ENCODE data around the gene SREBF1.

Gene SREBF1

DNA sequence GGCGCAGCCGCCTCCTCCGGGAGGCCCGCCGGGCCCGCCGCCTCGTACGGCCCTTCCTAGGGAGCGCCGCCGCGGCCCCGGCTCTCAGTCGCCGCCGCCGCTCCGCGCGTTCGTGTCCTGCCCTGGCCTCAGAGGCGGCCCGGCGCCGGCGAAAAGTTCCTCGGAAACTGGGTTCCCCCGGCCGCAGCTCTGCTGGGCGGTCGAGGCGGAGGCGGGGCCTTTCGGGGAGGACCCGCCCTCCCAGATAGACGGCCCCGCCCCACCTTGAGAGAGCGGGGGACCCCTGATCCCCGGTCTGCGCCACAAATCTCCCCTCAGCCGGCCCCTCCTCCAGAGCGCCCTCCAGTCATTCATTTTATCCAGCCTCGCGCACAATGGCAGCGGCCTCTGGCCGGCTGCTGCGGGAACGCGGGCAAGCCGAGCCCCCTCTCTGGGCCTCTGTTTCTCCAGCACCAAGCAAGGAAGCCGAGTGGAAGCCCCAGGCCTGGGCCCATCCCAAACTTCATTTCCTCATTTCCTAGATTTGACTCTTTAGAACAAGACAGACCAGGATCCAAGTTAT lies at the start of gene SREBF1:
SREBF1 (minus strand) TSS at position 169 of the 562 bp plus-strand sequence. CDS start 169 bp downstream, outside the sequence.
- POLR2A ChIA-PET = interaction anchor here (0.6 to 8.1 kb wide), 44 partner anchors 15 to 460 kb away, joined by 3 to 369 read pairs (median 6); partner anchors contain the start of genes ALKBH5, DRC3, PEMT and RAI1
- CTCF ChIA-PET = interaction anchor here (0.6 to 1.4 kb wide), 3 partner anchors 9 to 82 kb away, joined by 3 to 4 read pairs (median 3); no protein-coding TSS in a partner anchor
- DNase-seq (ENCODE audit: extremely low spot score) = peak; percentile 46
- 0 out of 2 replicates have a peak, but pooled peaks have one; percentile 13 for TF ChIP-seq L3MBTL2 (conservative IDR thresholded peaks at IDR 0.05)
- no peak for TF ChIP-seq SP1 (IDR thresholded peaks at IDR 0.05)
- no peak for TF ChIP-seq FOXA1 (IDR thresholded peaks at IDR 0.05)

GRCh38 chr17:17886226-17886625 lies 49.4 kb upstream of the SREBF1 start:
- POLR2A ChIA-PET = interaction anchor here (1.4 kb wide), 1 partner anchor 10 kb away, joined by 3 read pairs; no protein-coding TSS in a partner anchor
- CTCF ChIA-PET = no interaction called here

GRCh38 chr17:17884391-17885357 lies 47.9 kb upstream of the SREBF1 start:
- ChIA-PET POLR2A (interaction anchor here (2.2 kb wide), 1 partner anchor 48 kb away, joined by 11 read pairs; the partner anchor contains the start of gene SREBF1), CTCF (interaction anchor here (0.6 to 1.9 kb wide), 5 partner anchors 8 to 73 kb away, joined by 3 to 7 read pairs (median 4); no protein-coding TSS in a partner anchor)
- TF ChIP-seq L3MBTL2 (conservative IDR thresholded peaks at IDR 0.05) (no peak), FOXA1 (IDR thresholded peaks at IDR 0.05) (no peak), FOXM1 (IDR thresholded peaks at IDR 0.05; ENCODE audit: borderline replicate concordance) (no peak), PKNOX1 (IDR thresholded peaks at IDR 0.05) (no peak), BHLHE40 (IDR thresholded peaks at IDR 0.05; ENCODE audit: borderline replicate concordance) (no peak), HDGF (IDR thresholded peaks at IDR 0.05; ENCODE audit: borderline replicate concordance) (no peak), ARNT (IDR thresholded peaks at IDR 0.05) (no peak), SUZ12 (IDR thresholded peaks at IDR 0.05) (no peak), TARDBP (IDR thresholded peaks at IDR 0.05) (no peak), LEF1 (IDR thresholded peaks at IDR 0.05; ENCODE audit: borderline replicate concordance) (no peak), FOXK2 (IDR thresholded peaks at IDR 0.05) (no peak), SP1 (IDR thresholded peaks at IDR 0.05) (no peak), ELF4 (IDR thresholded peaks at IDR 0.05) (no peak), ZNF384 (IDR thresholded peaks at IDR 0.05) (no peak), NFRKB (IDR thresholded peaks at IDR 0.05) (no peak), CTBP1 (IDR thresholded peaks at IDR 0.05; ENCODE audit: borderline replicate concordance) (no peak)
- DNase-seq (ENCODE audit: extremely low spot score) = peak; percentile 28

More at GRCh38 chr17:17886226-17886625, 49.4 kb upstream of the SREBF1 start:
- no peak for TF ChIP-seq SUZ12 (IDR thresholded peaks at IDR 0.05)
- no peak for TF ChIP-seq FOXM1 (IDR thresholded peaks at IDR 0.05; ENCODE audit: borderline replicate concordance)
- no peak for TF ChIP-seq BHLHE40 (IDR thresholded peaks at IDR 0.05; ENCODE audit: borderline replicate concordance)
- TF ChIP-seq FOXK2 (IDR thresholded peaks at IDR 0.05) = no peak
- TF ChIP-seq HDGF (IDR thresholded peaks at IDR 0.05; ENCODE audit: borderline replicate concordance) = no peak
- no peak for TF ChIP-seq ELF4 (IDR thresholded peaks at IDR 0.05)
- TF ChIP-seq L3MBTL2 (conservative IDR thresholded peaks at IDR 0.05) = no peak
- no peak for TF ChIP-seq SP1 (IDR thresholded peaks at IDR 0.05)
- DNase-seq (ENCODE audit: extremely low spot score) = no peak

DNA sequence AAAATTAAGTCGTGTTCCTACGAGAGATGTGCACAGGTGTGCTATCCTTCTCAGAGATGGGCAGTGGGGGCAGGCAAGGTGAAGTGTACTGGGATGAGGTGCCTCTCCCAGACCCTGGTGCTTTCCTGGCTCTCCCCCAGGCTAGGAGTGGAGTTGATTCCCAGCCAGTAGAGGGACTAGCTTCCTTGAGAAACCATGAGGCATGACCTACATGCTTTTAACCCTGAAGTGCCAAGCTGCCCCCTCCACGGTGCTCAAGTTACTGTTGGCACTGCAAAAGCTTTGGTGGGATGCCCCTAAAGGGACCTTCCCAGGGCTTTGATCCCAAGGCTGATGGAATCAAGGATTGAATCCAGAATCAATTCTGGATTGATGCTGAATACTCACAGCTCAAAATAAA lies 47.0 kb upstream of the SREBF1 start:
- TF ChIP-seq LEF1 (IDR thresholded peaks at IDR 0.05; ENCODE audit: borderline replicate concordance) (no peak), ARNT (IDR thresholded peaks at IDR 0.05) (no peak), SUZ12 (IDR thresholded peaks at IDR 0.05) (no peak), L3MBTL2 (conservative IDR thresholded peaks at IDR 0.05) (no peak), CTBP1 (IDR thresholded peaks at IDR 0.05; ENCODE audit: borderline replicate concordance) (no peak), BHLHE40 (IDR thresholded peaks at IDR 0.05; ENCODE audit: borderline replicate concordance) (no peak), TARDBP (IDR thresholded peaks at IDR 0.05) (no peak), NFRKB (IDR thresholded peaks at IDR 0.05) (no peak), FOXA1 (IDR thresholded peaks at IDR 0.05) (no peak), PKNOX1 (IDR thresholded peaks at IDR 0.05) (no peak), SP1 (IDR thresholded peaks at IDR 0.05) (no peak), ELF4 (IDR thresholded peaks at IDR 0.05) (no peak)
- CTCF ChIA-PET = interaction anchor here (1.0 to 1.9 kb wide), 2 partner anchors 35 to 72 kb away, joined by 4 to 7 read pairs; no protein-coding TSS in a partner anchor
- no peak for DNase-seq (ENCODE audit: extremely low spot score)
- POLR2A ChIA-PET = interaction anchor here (2.2 kb wide), 1 partner anchor 47 kb away, joined by 11 read pairs; the partner anchor contains the start of gene SREBF1

GRCh38 chr17:17882082-17882581 lies 45.3 kb upstream of the SREBF1 start:
- CTCF ChIA-PET = no interaction called here
- POLR2A ChIA-PET = interaction anchor here (0.8 kb wide), 1 partner anchor 20 kb away, joined by 3 read pairs; no protein-coding TSS in a partner anchor
- TF ChIP-seq SUZ12 (IDR thresholded peaks at IDR 0.05) (no peak), ZNF384 (IDR thresholded peaks at IDR 0.05) (no peak), FOXM1 (IDR thresholded peaks at IDR 0.05; ENCODE audit: borderline replicate concordance) (no peak), ELF4 (IDR thresholded peaks at IDR 0.05) (no peak), TARDBP (IDR thresholded peaks at IDR 0.05) (no peak), CTBP1 (IDR thresholded peaks at IDR 0.05; ENCODE audit: borderline replicate concordance) (no peak), PKNOX1 (IDR thresholded peaks at IDR 0.05) (no peak), LEF1 (IDR thresholded peaks at IDR 0.05; ENCODE audit: borderline replicate concordance) (no peak), ARNT (IDR thresholded peaks at IDR 0.05) (no peak), L3MBTL2 (conservative IDR thresholded peaks at IDR 0.05) (no peak), BHLHE40 (IDR thresholded peaks at IDR 0.05; ENCODE audit: borderline replicate concordance) (no peak), HDGF (IDR thresholded peaks at IDR 0.05; ENCODE audit: borderline replicate concordance) (no peak), SP1 (IDR thresholded peaks at IDR 0.05) (no peak), FOXK2 (IDR thresholded peaks at IDR 0.05) (no peak), NFRKB (IDR thresholded peaks at IDR 0.05) (no peak)
- DNase-seq (ENCODE audit: extremely low spot score) = no peak
